H1 (cell line): ENCODE results near the gene SLC39A11. TPM values are rescaled to one million over a fixed set of nuclear protein-coding genes. Genes with fewer than 3 reads are reported as not detected.

Experiments
- CHD7 ChIP-seq: fragments of 300-600 bp; sonication (generic); IDR thresholded peaks from 2 replicates; pipeline ENCODE4 v1.7.1; 2012; ENCODE audit warnings: low read length, moderate library complexity, mild to moderate bottlenecking, inconsistent platforms; ENCODE audit not compliant: insufficient replicate concordance
- polyA plus RNA-seq, 7 experiments: library from polyadenylated mRNA; depleted of rRNA in 3 of 7; stranded (reverse) in 5 of 7; unstranded in 2 of 7; fragments of >200 nt in 5 of 7; fragments of 200-250 nt in 2 of 7; gene quantifications; 1 replicate in 5 of 7; 2 replicates in 1 of 7; 4 replicates in 1 of 7; pipeline versions ENCODE4 v1.2.1 to v1.2.3, GENCODE V29; 2011 to 2013; ENCODE audit warnings: missing spikeins in 2 of 7, mixed read lengths in 2 of 7
- total RNA-seq: library from RNA; stranded (reverse); fragmentation: NEBNext Ultra II Directional; extraction: Animal tissue kit (Norgen Biotek cat#: 25700); gene quantifications from 2 replicates; pipeline ENCODE4 v1.2.1, GENCODE V29; 2021

SLC39A11 gene
- total and polyA plus RNA-seq, 2 of the 8 experiments (the other 6 are each of a cell fraction or from before 2014, with no cell fraction given): 12.2 to 19.6 TPM

- no peak for TF ChIP-seq CHD7
These were observed 415.4 kb downstream of the SLC39A11 start (continued) for GRCh38 chr17:72677108-72677507.
